ENCODE results near the gene SEMA3B. TPM values are rescaled to one million over a fixed set of nuclear protein-coding genes. Genes with fewer than 3 reads are reported as not detected.

The SEMA3B gene
- total RNA-seq = 2.4 and 4.6 TPM in 2 replicates

GRCh38 chr3:50268703-50269451 is at the start of gene SEMA3B:
TSS of gene SEMA3B (plus strand) at chr3:50269147. CDS start at chr3:50269241, 94 bp downstream.

GRCh38 chr3:50235716-50236483 is 33.0 kb upstream of the SEMA3B start, which contains the start of gene GNAI2:
TSS of gene GNAI2 (plus strand) at chr3:50236204. CDS start at chr3:50236336, 132 bp downstream.

GRCh38 chr3:50278880-50279224 is 9.9 kb downstream of the SEMA3B start, which contains the start of gene LSMEM2:
TSS of gene LSMEM2 (plus strand) at chr3:50279087. CDS start at chr3:50279114, 27 bp downstream.

GRCh38 chr3:50292159-50293078 is 23.5 kb downstream of the SEMA3B start, which contains the start of gene IFRD2:
TSS of gene IFRD2 (minus strand) at chr3:50292429. CDS start at chr3:50292274, 155 bp downstream.

GRCh38 chr3:50298836-50299637 is 30.1 kb downstream of the SEMA3B start, which contains the start of the genes HYAL3 and NAA80:
TSS of gene HYAL3 (minus strand) at chr3:50299405. CDS start at chr3:50295602, 3,803 bp downstream.
TSS of gene NAA80 (minus strand) at chr3:50299405. CDS start at chr3:50297463, 1,942 bp downstream.

GRCh38 chr3:50303013-50303815 is 34.3 kb downstream of the SEMA3B start, which contains the start of gene HYAL1:
TSS of gene HYAL1 (minus strand) at chr3:50303574. CDS start at chr3:50302956, 618 bp downstream.

GRCh38 chr3:50322386-50323091 is 53.6 kb downstream of the SEMA3B start, which contains the start of gene HYAL2:
TSS of gene HYAL2 (minus strand) at chr3:50322745. CDS start at chr3:50320489, 2,256 bp downstream.

Small RNA genes lying within 50 kb of the gene (small RNA-seq; reads per million reads assigned to genes)
- not detected for gene MIR5787

Other genes starting within 250 kb of the SEMA3B start
- gene RBM5, start 180.2 kb upstream of the SEMA3B start, total RNA-seq = 146 and 200 TPM in 2 replicates
- gene SEMA3F, start 113.8 kb upstream of the SEMA3B start, total RNA-seq = 3.6 and 4.5 TPM in 2 replicates
- gene GNAT1, start 77.5 kb upstream of the SEMA3B start, total RNA-seq = not detected in 2 replicates
- gene SLC38A3, start 63.9 kb upstream of the SEMA3B start, total RNA-seq = not detected in 2 replicates
- 387 and 426 TPM in 2 replicates for gene GNAI2, start 32.9 kb upstream of the SEMA3B start, total RNA-seq
- not detected in 2 replicates for gene LSMEM2, start 9.9 kb downstream of the SEMA3B start, total RNA-seq
- gene IFRD2, start 23.3 kb downstream of the SEMA3B start, total RNA-seq = 48.2 and 49.1 TPM in 2 replicates
- gene HYAL3, start 30.3 kb downstream of the SEMA3B start, total RNA-seq = 2.1 and 3.8 TPM in 2 replicates
- 7.6 and 9.4 TPM in 2 replicates for gene NAA80, start 30.3 kb downstream of the SEMA3B start, total RNA-seq
- gene HYAL1, start 34.4 kb downstream of the SEMA3B start, total RNA-seq = 0.49 and 0.65 TPM in 2 replicates
- 35.0 and 37.5 TPM in 2 replicates for gene HYAL2, start 53.6 kb downstream of the SEMA3B start, total RNA-seq
- gene TUSC2, start 59.1 kb downstream of the SEMA3B start, total RNA-seq = 13.8 and 15.9 TPM in 2 replicates
- gene RASSF1, start 71.7 kb downstream of the SEMA3B start, total RNA-seq = 30.8 and 37.2 TPM in 2 replicates
- gene ZMYND10, start 76.6 kb downstream of the SEMA3B start, total RNA-seq = 0.65 and 2.1 TPM in 2 replicates
- gene NPRL2, start 81.6 kb downstream of the SEMA3B start, total RNA-seq = 19.1 TPM in 2 replicates
- gene CYB561D2, start 81.7 kb downstream of the SEMA3B start, total RNA-seq = 19.1 and 21.9 TPM in 2 replicates
- gene TMEM115, start 90.4 kb downstream of the SEMA3B start, total RNA-seq = 70.3 and 75.8 TPM in 2 replicates
- 0.12 TPM in 1 of 2 replicates, not detected in the other for gene CACNA2D2, start 234.5 kb downstream of the SEMA3B start, total RNA-seq

Measured in hair follicle dermal papilla cell (primary cell).